Uterus (tissue), 4 donors: ENCODE data around the gene TLR10. TPM values are rescaled to one million over a fixed set of nuclear protein-coding genes. Genes with fewer than 3 reads are reported as not detected.

Source experiments
- DNase-seq, 2 donors: peaks; one replicate each; pipeline ENCODE4 v3.0.0-alpha.2; 2019 to 2020
- H3K27ac ChIP-seq, 2 donors: fragments of 200-600 bp; sonication (generic); 1 replicate in 1 of 2; 2 replicates in 1 of 2; pipeline ENCODE4 v1.5.1; 2016 to 2018
- H3K27me3 ChIP-seq, 2 donors: fragments of 200-600 bp; sonication (generic); one replicate each; pipeline ENCODE4 v1.5.1; 2018 to 2019; ENCODE audit warnings: control low read depth in 1 of 2
- H3K36me3 ChIP-seq, 2 donors: fragments of 200-600 bp; sonication (generic); one replicate each; pipeline ENCODE4 v1.5.1; 2019; ENCODE audit warnings: control low read depth in 1 of 2
- H3K4me1 ChIP-seq, 2 donors: fragments of 200-600 bp; sonication (generic); one replicate each; pipeline ENCODE4 v1.5.1; 2018 to 2019; ENCODE audit warnings: control low read depth in 1 of 2
- H3K4me3 ChIP-seq, 2 donors: fragments of 200-600 bp; sonication (generic); 1 replicate in 1 of 2; 2 replicates in 1 of 2; pipeline ENCODE4 v1.5.1; 2018 to 2019; ENCODE audit warnings: mild to moderate bottlenecking in 1 of 2
- H3K9me3 ChIP-seq, 2 donors: fragments of 200-600 bp; sonication (generic); one replicate each; pipeline ENCODE4 v1.5.1; 2019; ENCODE audit warnings: control low read depth in 1 of 2
- CTCF ChIP-seq, 4 experiments: fragments of 200-600 bp in 2 of 4; fragments of 450-650 bp in 2 of 4; sonication (generic) in 2 of 4; IDR thresholded peaks; one replicate each; pipeline ENCODE4 v1.5.1; 2016 to 2019; ENCODE audit warnings: antibody characterized with exemption in 4 of 4, mild to moderate bottlenecking in 2 of 4, moderate library complexity in 1 of 4
- POLR2A ChIP-seq, 2 donors: fragments of 450-650 bp; IDR thresholded peaks; one replicate each; pipeline ENCODE4 v1.6.1; 2016; ENCODE audit warnings: antibody characterized with exemption in 2 of 2, mild to moderate bottlenecking in 1 of 2, moderate library complexity in 1 of 2
- intact Hi-C: fragments of 100-400 bp; cut with DNase I; formaldehyde crosslinking; loops from one replicate; pipeline ENCODE4 v1.15.1; 2023; ENCODE audit warnings: low total_unique reads
- total RNA-seq, 4 donors: library from RNA; depleted of rRNA in 3 of 4; stranded (reverse); fragments of >200 nt in 3 of 4; gene quantifications; one replicate each; pipeline versions ENCODE4 v1.1.0 to v1.2.4, GENCODE V29; 2014 to 2023
- donor health status: DM: yes; HTN: yes; CAD: no.

The TLR10 gene
- total RNA-seq, 4 donors from 2014 or later, result 2.0 TPM; not detected in 3

DNA sequence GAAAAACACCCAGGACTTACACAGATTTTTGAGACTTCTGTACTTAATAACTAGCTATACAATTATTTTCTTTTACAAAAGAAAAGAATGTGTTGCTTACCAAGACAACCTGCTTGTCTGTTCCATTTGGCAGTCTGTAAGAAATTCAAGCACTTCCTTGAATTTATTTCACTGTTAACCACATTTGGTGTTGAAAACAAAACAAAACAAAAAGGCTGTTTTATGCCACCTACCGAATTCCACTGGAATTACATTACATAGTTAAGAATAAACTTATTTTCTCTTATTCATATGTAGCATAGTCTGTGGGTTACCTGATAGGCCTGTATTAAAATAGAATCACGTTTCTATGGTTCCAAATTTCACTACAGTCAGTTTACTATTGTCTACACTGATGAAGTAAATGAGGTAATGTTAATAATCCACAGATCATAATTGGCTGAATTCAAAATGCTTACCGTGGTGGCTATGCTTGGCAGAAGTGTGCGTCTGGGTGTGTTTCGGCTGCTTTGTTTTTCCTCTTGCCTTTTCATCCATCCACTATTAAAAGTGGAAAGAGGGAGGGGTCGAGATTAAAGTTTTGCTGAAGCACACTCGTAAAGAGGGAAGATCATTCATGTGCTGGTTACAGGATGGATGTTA, 22.0 kb upstream of the TLR10 start, which contains the start of gene TLR1:
Gene TLR1 (minus strand): TSS at position 138 of the 642 bp plus-strand sequence. CDS start 5,960 bp downstream, outside the sequence.
- peak within 1 kb of the TSS; percentile 27 to 29 for H3K4me3 ChIP-seq
- no peaks in the 10 kb centered on the region for H3K36me3 ChIP-seq
- peaks cover 0 to 4% of the 10 kb centered on the region in 2 donors for H3K9me3 ChIP-seq
- TF ChIP-seq CTCF (IDR thresholded peaks at IDR 0.05), result peak; percentile 53 to 66 (median 59)
- no peak for TF ChIP-seq POLR2A (IDR thresholded peaks at IDR 0.05)
- no peak for DNase-seq
- peak within 1 kb of the TSS; percentile 69 to 90 for H3K27ac ChIP-seq
- H3K27me3 ChIP-seq, result no peaks in the 10 kb centered on the region
- no peaks in the 10 kb centered on the region for H3K4me1 ChIP-seq
- intact Hi-C loops, result no loop called here

DNA sequence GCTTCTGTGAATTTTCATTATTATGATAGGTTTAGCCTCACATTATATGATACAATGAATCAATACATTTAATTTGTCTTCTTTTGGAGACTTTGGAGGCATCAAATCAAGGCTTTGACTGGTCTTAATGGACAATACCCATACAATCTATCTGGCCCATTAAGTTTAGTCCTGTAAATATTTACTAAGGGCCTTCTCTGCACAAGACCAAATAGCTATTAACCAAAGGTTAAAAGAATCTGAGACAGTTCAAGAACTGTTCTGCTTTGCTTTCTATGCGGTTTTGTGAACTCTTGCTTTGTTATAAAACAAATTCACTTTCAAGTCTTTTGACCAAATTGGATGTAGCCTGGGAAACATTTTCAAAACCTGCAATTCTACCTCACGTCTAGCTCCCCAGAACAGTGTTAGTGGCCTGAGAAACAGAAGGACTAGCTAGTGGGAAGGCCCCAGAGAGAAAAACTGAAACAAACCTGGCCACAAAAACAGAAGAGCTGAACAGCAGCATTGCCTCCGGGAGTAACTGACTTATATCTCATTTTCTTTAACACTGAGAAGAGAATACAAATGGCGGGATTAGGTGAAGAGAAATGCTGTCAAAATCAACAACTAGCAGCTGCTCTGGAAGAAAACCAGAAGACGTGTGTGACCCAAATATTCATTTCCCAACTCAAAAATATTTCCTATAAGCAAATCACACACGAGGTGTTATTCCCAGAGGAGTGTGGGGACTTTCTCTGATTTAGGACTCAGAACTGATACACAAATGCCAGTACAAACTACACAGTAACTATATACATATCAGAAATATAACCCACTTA, 21.3 kb upstream of the TLR10 start:
- H3K27me3 ChIP-seq, result no peaks in the 10 kb centered on the region
- no peak for DNase-seq
- H3K9me3 ChIP-seq, result peaks cover 0 to 4% of the 10 kb centered on the region in 2 donors
- no peaks in the 10 kb centered on the region for H3K4me1 ChIP-seq
- intact Hi-C loops, result no loop called here
- TF ChIP-seq CTCF (IDR thresholded peaks at IDR 0.05) (no peak), POLR2A (IDR thresholded peaks at IDR 0.05) (no peak)
- H3K36me3 ChIP-seq, result no peaks in the 10 kb centered on the region
- H3K27ac ChIP-seq, result peak overlapping the region; percentile 69 to 90
- peak overlapping the region; percentile 27 to 29 for H3K4me3 ChIP-seq

GRCh38 chr4:38802561-38803355, 20.0 kb upstream of the TLR10 start:
- no peak overlapping the region for H3K4me3 ChIP-seq
- peak overlapping the region; percentile 69 to 90 for H3K27ac ChIP-seq

DNA sequence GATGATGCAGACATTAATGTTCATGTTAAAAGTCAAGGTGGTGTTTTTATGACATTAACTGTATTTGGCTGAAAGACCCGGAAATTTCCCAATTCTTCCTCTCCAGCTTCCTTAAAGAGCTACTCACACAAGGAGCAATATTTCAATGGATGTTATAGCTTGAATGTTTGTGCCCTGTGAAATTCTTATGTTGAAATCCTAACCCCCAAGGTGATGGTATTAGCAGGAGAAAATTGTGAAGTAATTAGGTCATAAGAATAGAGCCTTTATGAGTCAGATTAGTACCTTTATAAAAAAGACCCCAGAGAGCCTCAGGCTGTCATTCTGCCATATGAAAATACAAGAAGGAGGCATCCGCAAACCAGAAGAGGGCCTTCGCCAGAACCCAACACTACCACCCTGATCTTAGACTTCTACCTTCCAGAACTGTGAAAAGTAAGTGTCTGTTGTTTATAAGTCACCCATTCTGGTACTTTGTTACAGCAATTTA, 18.2 kb upstream of the TLR10 start:
- peaks cover 0 to 8% of the 10 kb centered on the region in 2 donors for H3K9me3 ChIP-seq
- H3K4me3 ChIP-seq, result no peak overlapping the region
- intact Hi-C loops, result no loop called here
- TF ChIP-seq CTCF (IDR thresholded peaks at IDR 0.05) (no peak), POLR2A (IDR thresholded peaks at IDR 0.05) (no peak)
- no peak for DNase-seq
- H3K27me3 ChIP-seq, result no peaks in the 10 kb centered on the region
- H3K27ac ChIP-seq, result no peak overlapping the region
- no peaks in the 10 kb centered on the region for H3K4me1 ChIP-seq
- no peaks in the 10 kb centered on the region for H3K36me3 ChIP-seq

More at GRCh38 chr4:38802561-38803355, 20.0 kb upstream of the TLR10 start:
- H3K36me3 ChIP-seq, result no peaks in the 10 kb centered on the region
- DNase-seq, result no peak
- intact Hi-C loops, result no loop called here
- no peaks in the 10 kb centered on the region for H3K4me1 ChIP-seq
- TF ChIP-seq POLR2A (IDR thresholded peaks at IDR 0.05) (no peak), CTCF (IDR thresholded peaks at IDR 0.05) (no peak)
- H3K27me3 ChIP-seq, result no peaks in the 10 kb centered on the region
- peaks cover 0 to 4% of the 10 kb centered on the region in 2 donors for H3K9me3 ChIP-seq
